ENCODE measurements around the gene SNCB.

GRCh38 chr5:176670449-176670848 is 40.1 kb upstream of the SNCB start:
- no peak for TF ChIP-seq POLR2A (IDR thresholded peaks at IDR 0.05)
- TF ChIP-seq POLR2AphosphoS5 (IDR thresholded peaks at IDR 0.05), result no peak
- no peak for TF ChIP-seq CTCF (IDR thresholded peaks at IDR 0.05)
- TF ChIP-seq EP300 (IDR thresholded peaks at IDR 0.05), result no peak
